Vagina (tissue), 2 donors: ENCODE data around the gene FRG2C.
"Not testable (repeated sequence)": the region's sequence is repeated elsewhere in the genome, so short reads cannot be mapped to it uniquely, and the experiment has no call there.

Source experiments
- POLR2AphosphoS5 ChIP-seq, 2 donors: sonication (generic); formaldehyde crosslinking; IDR thresholded peaks; one replicate each; pipeline ENCODE4 v1.9.0; 2017; ENCODE audit warnings: antibody characterized with exemption in 2 of 2, mild to moderate bottlenecking in 2 of 2, low read depth in 1 of 2; ENCODE audit not compliant: insufficient read depth in 1 of 2
- TF ChIP-seq, protein P1 (sequence below), 3 experiments: fragments of 450-650 bp in 2 of 3; fragments of 200-600 bp in 1 of 3; sonication (generic) in 1 of 3; IDR thresholded peaks; one replicate each; pipeline ENCODE4 v1.5.1; 2017 to 2019; ENCODE audit warnings: antibody characterized with exemption in 3 of 3, mild to moderate bottlenecking in 2 of 3, moderate library complexity in 2 of 3

- TF ChIP-seq, protein P1, sequence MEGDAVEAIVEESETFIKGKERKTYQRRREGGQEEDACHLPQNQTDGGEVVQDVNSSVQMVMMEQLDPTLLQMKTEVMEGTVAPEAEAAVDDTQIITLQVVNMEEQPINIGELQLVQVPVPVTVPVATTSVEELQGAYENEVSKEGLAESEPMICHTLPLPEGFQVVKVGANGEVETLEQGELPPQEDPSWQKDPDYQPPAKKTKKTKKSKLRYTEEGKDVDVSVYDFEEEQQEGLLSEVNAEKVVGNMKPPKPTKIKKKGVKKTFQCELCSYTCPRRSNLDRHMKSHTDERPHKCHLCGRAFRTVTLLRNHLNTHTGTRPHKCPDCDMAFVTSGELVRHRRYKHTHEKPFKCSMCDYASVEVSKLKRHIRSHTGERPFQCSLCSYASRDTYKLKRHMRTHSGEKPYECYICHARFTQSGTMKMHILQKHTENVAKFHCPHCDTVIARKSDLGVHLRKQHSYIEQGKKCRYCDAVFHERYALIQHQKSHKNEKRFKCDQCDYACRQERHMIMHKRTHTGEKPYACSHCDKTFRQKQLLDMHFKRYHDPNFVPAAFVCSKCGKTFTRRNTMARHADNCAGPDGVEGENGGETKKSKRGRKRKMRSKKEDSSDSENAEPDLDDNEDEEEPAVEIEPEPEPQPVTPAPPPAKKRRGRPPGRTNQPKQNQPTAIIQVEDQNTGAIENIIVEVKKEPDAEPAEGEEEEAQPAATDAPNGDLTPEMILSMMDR (IDR thresholded peaks at IDR 0.05): not testable (repeated sequence)
- TF ChIP-seq POLR2AphosphoS5 (IDR thresholded peaks at IDR 0.05; ENCODE audit: insufficient read depth in 1 of 2, low read depth in 1 of 2): not testable (repeated sequence)
These were observed 18.6 kb upstream of the FRG2C start for GRCh38 chr3:75645548-75645947.
